KOPT-K1 (cell line): ENCODE data around the gene HDHD5.

Experiments
- H3K27ac ChIP-seq: fragments of 200-600 bp; sonication (generic); 2 replicates; pipeline ENCODE4 v1.5.1; 2016; ENCODE audit warnings: antibody characterized with exemption, mild to moderate bottlenecking, low read depth, low read length; ENCODE audit not compliant: poor library complexity, severe bottlenecking
- H3K36me3 ChIP-seq: fragments of 200-600 bp; sonication (generic); 2 replicates; pipeline ENCODE4 v1.5.1; 2017; ENCODE audit warnings: antibody characterized with exemption, mild to moderate bottlenecking, low read length, moderate library complexity; ENCODE audit not compliant: insufficient read depth
- H3K9me3 ChIP-seq: fragments of 200-600 bp; sonication (generic); 2 replicates; pipeline ENCODE4 v1.5.1; 2017; ENCODE audit warnings: antibody characterized with exemption, low read length, mild to moderate bottlenecking; ENCODE audit not compliant: insufficient read depth, poor library complexity, severe bottlenecking

The HDHD5 gene

GRCh38 chr22:17091851-17092250 is 67.2 kb downstream of the HDHD5 start:
- Histone ChIP-seq H3K9me3 (no peaks in the 10 kb centered on the region), H3K36me3 (no peaks in the 10 kb centered on the region; the same call in 1 of the 2 replicates), H3K27ac (no peak overlapping the region)

GRCh38 chr22:17090550-17090949 is 68.5 kb downstream of the HDHD5 start:
- no peaks in the 10 kb centered on the region for H3K9me3 ChIP-seq
- no peak overlapping the region for H3K27ac ChIP-seq
- H3K36me3 ChIP-seq, result no peaks in the 10 kb centered on the region; the same call in 1 of the 2 replicates
